ENCODE data around the gene GOLGA6L7.
"Not testable (repeated sequence)": the region's sequence is repeated elsewhere in the genome, so short reads cannot be mapped to it uniquely, and the experiment has no call there.

GOLGA6L7 gene

DNA sequence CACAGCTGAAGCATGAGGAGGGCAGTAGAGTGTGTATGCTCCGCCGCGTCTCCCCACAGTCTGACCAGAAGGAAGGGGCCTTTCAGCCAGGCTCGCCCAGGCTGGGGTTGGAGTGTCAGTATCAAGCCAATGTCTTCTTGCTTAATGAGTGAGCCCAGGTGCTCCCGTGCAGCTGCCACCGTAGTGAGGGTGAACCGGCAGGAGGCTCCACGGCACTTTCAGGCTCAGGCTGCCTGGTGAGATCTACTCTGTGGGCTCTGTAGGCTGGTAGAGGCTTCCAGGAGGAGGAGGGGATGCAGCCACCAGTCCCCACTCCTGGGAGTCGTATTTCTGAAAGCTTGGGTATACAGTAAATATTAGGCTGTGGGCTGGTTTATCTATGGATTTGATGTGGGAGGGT lies 8.2 kb downstream of the GOLGA6L7 start:
- DNase-seq, result not testable (repeated sequence)

DNA sequence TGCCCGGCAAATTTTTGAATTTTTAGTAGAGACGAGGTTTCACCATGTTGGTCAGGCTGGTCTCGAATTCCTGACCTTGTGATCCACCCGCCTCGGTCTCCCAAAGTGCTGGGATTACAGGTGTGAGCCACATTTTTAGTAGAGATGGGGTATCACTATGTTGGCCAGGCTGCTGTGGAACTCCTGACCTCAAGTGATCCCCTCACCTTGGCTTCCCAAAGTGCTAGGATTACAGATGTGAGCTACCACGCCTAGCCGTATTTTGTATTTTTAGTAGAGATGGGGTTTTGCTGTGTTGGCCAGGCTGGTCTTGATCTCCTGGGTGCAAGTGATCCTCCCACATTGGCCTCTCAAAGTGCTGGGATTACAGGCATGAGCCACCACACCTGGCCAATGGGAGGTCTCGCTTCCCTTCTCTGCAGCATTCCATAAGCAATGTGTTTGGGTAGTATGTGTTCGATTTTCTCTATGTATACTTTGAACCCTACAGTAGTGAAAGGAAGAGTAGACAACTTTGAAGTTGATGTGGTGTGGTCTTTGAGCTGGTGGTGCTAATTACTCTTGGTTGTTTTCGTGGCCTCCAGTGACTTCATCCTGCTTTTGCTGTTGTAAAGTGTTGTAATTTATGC lies 13.4 kb downstream of the GOLGA6L7 start:
- DNase-seq, result not testable (repeated sequence)

DNA sequence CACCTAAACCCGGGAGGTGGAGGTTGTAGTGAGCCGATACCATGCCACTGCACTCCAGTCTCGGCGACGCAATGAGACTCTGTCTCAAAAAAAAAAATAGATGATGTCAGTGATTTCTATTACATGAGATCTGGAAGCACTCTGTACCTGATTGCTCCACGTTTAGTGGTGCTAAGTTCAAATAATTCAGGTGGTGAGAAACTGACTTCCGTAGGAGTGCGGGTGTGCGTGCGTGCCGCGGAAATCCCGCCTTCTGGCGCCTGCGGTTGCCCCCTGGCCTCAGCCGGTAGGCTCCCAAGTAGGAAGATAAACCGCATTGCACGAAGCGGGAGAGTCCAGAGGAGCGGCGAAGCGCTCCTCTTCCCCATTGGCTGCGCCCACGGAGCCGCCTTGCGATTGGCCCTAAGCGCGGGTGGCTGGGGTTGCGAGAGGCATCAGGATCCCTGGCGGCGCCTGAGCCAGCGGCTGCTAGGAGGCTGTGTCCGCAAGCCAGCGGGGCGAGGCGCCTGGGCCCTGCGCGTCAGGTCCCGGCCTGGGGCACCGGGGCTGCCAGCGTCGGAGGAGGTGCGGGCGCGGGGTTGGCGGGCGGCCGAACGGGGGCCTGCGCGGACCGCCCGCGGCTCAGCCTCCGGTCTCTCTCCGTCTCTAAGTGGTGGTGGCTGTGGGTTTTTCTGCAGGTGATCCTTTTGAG lies 16.4 kb downstream of the GOLGA6L7 start:
- peak; percentile 67 for DNase-seq

DNA sequence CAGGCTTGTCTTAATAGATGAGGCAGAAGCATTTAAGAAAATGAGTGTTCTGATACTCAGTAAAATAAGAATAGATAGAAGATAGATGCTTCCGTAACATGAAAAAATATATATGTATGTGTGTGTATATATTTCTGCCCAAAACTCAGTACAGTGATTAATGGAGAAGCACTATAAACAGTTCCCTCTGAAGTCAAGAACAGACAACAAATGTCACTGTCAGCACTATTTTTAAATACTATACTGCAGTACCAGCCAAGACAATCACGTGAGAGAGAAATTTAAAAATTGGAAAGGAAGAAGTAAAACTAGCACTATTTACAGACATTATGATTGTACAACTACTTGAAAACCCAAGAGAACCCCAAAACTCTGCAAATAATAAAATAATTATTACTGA lies 27.0 kb downstream of the GOLGA6L7 start:
- DNase-seq, result not testable (repeated sequence)

DNA sequence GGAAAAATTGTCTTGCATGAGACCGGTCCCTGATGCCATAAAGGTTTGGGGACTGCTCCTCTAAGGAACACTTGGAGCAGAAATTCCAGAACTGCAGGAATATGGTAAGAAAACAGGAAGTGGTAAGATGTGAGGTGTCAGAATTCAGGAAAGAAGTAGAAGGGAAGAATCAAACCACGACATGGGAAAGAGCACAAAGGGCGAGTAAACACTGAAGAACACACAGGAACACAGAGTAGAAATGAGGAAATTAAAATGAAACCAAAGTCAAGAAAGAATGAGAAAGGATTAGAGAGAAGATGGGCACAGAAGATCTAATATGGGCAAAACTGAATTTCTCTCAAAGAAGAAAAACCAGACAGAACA lies 28.5 kb downstream of the GOLGA6L7 start:
- not testable (repeated sequence) for DNase-seq

DNA sequence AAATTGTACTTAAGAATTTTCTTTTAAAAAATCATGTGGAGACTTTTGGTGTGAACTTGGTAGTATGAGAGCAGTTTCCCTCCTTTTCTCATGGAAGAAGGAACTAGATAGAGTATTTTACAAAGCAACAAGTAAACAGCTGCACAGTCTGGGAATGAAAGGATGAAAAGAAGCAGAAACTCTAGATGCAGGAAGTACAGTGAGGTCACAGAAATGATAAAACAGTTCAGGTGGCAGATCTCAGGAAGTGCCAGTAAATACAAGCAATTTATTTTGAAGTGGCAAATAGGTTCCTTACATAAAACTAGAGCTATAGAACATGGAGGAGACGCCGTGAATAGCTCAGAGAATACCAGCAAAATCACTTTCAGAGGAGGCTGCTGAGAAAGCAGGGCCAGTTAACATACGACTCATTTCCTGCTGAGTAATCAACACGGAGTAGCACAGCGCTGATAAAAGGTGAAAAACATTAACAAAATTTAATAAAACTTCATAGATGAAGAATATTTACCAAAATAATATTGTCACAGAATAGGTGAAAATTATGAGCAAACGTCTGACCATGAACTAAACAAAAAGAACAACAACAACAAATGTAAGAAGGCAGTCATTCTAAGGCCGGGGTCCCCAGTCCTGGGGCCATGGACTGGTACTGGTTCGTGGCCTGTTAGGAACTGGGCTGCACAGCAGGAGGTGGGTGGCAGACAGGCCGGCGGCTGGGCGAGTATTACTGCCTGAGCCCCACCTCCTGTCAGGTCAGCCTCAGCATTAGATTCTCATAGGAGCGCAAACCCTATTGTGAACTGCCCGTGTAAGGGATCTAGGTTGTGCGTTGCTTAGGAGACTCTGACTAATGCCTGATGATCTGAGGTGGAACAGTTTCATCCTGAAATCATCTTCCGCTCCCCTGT lies 29.2 kb downstream of the GOLGA6L7 start:
- DNase-seq, result not testable (repeated sequence)

DNA sequence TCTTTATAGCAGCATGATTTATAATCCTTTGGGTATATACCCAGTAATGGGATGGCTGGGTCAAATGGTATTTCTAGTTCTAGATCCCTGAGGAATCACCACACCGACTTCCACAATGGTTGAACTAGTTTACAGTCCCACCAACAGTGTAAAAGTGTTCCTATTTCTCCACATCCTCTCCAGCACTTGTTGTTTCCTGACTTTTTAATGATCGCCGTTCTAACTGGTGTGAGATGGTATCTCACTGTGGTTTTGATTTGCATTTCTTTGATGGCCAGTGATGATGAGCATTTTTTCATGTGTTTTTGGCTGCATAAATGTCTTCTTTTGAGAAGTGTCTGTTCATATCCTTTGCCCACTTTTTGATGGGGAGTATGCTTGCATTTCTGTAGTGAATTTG lies 30.3 kb downstream of the GOLGA6L7 start:
- DNase-seq, result not testable (repeated sequence)

DNA sequence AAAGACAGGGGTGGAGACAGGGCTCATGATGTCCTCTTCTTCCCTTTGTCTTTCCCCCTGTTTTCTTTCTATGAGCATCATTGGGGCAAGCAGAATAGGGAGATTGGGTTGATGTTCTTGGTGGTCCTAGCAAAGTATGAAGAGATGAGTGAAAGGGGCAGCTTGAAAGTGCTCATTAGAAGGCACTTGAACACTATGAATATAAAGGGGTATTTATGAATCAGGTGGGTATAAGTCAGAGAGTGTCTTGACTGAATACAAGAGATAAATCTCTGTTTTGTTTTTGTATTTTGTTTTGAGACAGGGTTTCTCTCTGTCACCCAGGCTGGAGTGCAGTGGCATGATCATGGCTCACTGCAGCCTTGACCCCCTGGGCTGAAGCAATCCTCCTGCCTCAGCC lies 34.4 kb downstream of the GOLGA6L7 start:
- not testable (repeated sequence) for DNase-seq

DNA sequence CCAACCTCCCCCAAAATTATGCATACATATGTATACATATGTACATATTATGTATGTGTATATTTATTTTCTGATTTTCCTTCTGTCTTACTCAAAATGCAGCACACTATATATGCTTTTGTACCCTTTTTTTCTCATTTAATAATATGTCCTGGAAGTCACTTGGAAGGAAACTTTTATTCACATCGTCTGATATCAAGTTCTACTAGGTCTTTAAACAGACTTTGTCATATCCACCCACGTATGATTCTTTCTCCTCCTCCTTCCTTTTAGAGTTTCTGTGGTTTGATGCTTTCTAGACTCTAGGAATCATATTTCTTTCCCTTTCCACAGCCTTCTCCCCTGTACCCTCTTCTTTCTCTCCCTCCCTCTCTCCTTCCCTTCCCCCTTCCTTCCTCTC lies 35.1 kb downstream of the GOLGA6L7 start:
- not testable (repeated sequence) for DNase-seq

DNA sequence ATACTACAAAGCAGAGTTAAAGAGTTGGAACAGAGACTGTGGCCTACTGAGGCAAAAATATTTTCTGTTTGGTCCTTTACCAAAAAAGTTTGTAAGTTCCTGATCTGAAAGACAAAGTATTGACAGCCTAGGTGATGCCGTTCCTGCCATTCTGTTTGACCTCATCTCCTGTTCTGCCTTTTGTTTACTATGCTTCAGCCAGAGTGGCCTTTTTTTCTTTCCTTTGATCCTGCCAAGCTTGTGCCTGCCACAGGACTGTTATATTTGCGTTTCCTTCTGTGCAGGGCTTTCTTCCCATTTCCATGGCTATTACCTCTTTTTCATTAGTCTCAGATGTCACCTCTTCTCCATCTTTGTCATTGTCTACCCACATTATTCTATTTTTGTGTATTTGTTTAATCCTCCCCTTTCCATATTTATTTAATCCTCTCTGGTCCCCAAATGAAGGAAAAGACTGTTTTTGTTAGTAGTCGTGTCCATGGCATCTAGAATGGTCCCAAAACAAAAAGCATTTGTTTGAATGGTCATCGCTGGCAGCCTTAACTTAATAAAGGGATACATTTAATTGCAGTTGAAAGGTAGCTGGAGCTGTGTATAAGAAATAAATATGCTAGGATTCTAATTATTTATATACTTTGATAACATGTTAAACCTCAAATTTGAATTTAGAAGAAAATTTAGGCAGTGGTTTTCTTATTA lies 36.4 kb downstream of the GOLGA6L7 start:
- not testable (repeated sequence) for DNase-seq

DNA sequence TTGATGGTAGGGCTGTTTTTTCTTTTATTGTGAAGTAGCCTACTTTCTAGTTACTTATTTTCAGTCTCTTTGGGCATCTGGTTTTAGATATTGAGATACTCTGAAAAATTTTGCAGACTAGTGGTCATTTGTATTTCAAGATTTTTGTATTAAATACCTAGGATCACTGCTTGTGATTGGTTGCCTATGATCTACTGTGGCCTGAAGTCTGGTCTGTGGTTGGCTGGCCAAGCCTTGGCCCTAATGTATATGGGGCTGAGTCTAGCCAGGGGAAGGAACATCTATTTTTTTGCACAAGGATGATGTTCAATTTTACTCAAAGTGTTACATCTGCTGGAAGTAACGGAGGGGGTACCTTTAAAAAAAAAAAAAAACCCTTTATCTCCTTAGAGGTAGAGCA lies 38.0 kb downstream of the GOLGA6L7 start:
- not testable (repeated sequence) for DNase-seq

DNA sequence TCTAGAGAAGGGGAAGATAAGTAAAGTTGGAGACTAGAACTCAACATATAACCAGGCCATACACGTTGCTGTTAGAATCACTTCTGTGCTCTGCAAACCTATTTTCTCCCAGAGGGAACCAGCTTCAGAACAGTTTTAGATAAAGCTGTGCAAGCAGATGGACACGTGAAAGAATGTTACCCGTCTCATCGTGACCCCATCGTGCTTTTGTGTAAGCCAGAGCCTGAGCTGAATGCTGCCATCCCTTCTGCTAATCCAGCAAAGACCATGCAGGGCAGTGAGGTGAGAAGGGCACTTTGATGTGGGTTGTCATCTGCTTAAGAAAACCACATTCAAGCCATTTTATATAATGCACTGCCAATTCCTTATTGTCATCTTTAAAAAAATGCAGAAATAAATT lies 40.3 kb downstream of the GOLGA6L7 start:
- DNase-seq, result not testable (repeated sequence)

DNA sequence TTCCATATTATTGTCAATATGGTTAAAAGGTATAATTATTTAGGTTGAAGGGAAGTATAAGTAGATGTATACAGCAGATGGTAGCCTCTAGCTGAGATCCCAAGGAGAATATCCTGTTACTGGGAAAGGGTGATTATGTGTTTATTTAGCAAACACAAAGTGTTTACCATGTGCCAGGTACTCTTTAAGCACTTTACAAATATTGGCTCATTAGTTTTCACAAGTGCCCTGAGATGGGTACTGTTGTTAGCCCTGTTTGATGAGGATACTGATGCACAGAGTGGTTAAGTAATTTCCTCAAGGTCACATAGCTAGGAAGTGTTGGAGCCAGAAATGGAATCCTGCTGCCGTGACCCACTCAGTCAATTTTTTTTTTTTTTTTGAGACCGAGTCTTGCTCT lies 48.1 kb downstream of the GOLGA6L7 start:
- not testable (repeated sequence) for DNase-seq

DNA sequence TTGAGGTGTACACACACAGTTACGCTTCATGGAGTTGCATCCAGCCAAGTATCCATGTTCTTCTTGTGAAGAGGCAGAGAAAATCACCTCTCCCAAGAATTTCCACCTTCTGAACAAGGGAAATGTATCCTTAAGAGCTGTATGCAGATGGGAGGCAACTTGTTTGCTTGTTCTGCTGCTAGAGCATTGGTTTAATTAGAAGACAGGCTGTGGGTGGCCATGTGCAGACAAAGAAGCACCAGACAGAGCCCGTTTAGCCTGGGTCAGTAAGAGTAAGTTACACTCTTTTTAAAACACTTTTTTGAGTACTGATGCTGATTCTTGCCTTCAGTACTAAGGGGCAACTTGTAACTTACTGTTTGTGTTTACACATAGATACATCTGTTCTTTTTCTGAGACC lies 50.2 kb downstream of the GOLGA6L7 start:
- not testable (repeated sequence) for DNase-seq

DNA sequence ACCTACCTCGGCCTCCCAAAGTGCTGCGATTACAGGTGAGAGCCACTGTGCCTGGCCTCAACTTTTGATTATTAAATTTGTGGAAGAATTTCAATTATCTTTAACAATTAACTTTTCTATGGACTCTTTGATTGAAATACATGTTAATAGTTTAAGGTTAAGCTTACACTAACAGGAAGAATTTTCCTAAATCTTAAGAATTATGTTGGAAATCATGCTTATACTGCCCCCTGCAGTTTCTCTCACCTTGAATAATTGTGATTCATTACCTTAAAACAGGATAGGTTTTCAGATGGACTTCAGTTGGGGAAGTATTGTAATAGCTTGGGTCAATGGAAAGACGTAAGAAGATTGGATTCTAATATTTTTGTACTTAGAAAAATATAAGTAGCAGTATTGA lies 54.2 kb downstream of the GOLGA6L7 start:
- DNase-seq, result not testable (repeated sequence)

All from activated naive CD4-positive, alpha-beta T cell treated with Interleukin-2 at 50 U/mL for 16 hours (primary cell).